K562 (cell line): ENCODE results near the gene RPL7A.

Experiments
- CTCF ChIP-seq, 3 experiments: IDR thresholded peaks in 2 of 3; conservative IDR thresholded peaks in 1 of 3; 2 replicates each; pipeline ENCODE4 v1.5.1; 2011 to 2012; ENCODE audit warnings: low read length in 3 of 3, mild to moderate bottlenecking in 3 of 3, control low read depth in 2 of 3, improper control_type of control experiment in 1 of 3, inconsistent platforms in 1 of 3, low read depth in 1 of 3, mixed read lengths in 1 of 3, moderate library complexity in 1 of 3; ENCODE audit not compliant: insufficient read depth in 2 of 3
- KAT7 ChIP-seq: sonication (generic); formaldehyde crosslinking; IDR thresholded peaks from 2 replicates; pipeline ENCODE4 v1.8.0; 2022; ENCODE audit warnings: missing genetic modification reagents, mild to moderate bottlenecking, borderline replicate concordance
- MXI1 ChIP-seq: IDR thresholded peaks from 2 replicates; pipeline ENCODE4 v1.6.1; 2011; ENCODE audit warnings: low read depth, mild to moderate bottlenecking, improper control_type of control experiment, low read length
- MYNN ChIP-seq, 2 experiments: sonication (generic); formaldehyde crosslinking in 1 of 2; IDR thresholded peaks; 2 replicates each; pipeline versions ENCODE4 v1.5.0 to v1.6.1; 2016 to 2020; ENCODE audit warnings: antibody characterized with exemption in 1 of 2, missing genetic modification reagents in 1 of 2
- POLR2AphosphoS5 ChIP-seq: IDR thresholded peaks from 2 replicates; pipeline ENCODE4 v1.6.1; 2011; ENCODE audit warnings: mild to moderate bottlenecking, low read depth, low read length, moderate library complexity; ENCODE audit not compliant: control insufficient read depth, insufficient read depth
- SPI1 ChIP-seq: IDR thresholded peaks from 2 replicates; pipeline ENCODE4 v1.6.1; 2011; ENCODE audit warnings: low read depth, low read length, control low read depth, borderline replicate concordance
- SUPT5H ChIP-seq: fragments of 450-650 bp; IDR thresholded peaks from 2 replicates; pipeline ENCODE4 v1.6.1; 2016
- TCF7 ChIP-seq: sonication (generic); IDR thresholded peaks from 2 replicates; pipeline ENCODE4 v1.6.1; 2016; ENCODE audit warnings: antibody characterized with exemption, borderline replicate concordance
- USF2 ChIP-seq: sonication (generic); formaldehyde crosslinking; IDR thresholded peaks from 2 replicates; pipeline ENCODE4 v1.5.0; 2020; ENCODE audit warnings: missing genetic modification reagents
- ZFP36 ChIP-seq: fragments of 150-350 bp; IDR thresholded peaks from 2 replicates; pipeline ENCODE4 v1.6.1; 2018; ENCODE audit warnings: low read length, low read depth; ENCODE audit not compliant: partially characterized antibody
- ZNF140 ChIP-seq: fragments of 250-450 bp; sonication (Bioruptor Pico); IDR thresholded peaks from 2 replicates; pipeline ENCODE4 v1.8.0; 2021; ENCODE audit warnings: moderate library complexity, mild to moderate bottlenecking, inconsistent platforms
- ZNF398 ChIP-seq: fragments of 250-450 bp; sonication (Bioruptor Pico); IDR thresholded peaks from 2 replicates; pipeline ENCODE4 v1.8.0; 2021; ENCODE audit warnings: moderate library complexity, mild to moderate bottlenecking, inconsistent platforms
- ZNF707 ChIP-seq: fragments of 250-450 bp; sonication (Bioruptor Pico); conservative IDR thresholded peaks from 2 replicates; pipeline ENCODE4 v1.8.0; 2022; ENCODE audit warnings: inconsistent platforms, mild to moderate bottlenecking, moderate library complexity
- ZNF76 ChIP-seq: fragments of 250-450 bp; sonication (Bioruptor Pico); IDR thresholded peaks from 2 replicates; pipeline ENCODE4 v1.4.0; 2020; ENCODE audit warnings: mild to moderate bottlenecking, moderate library complexity, borderline replicate concordance

- TF ChIP-seq SUPT5H (no peak), MYNN (IDR thresholded peaks at IDR 0.05) (no peak), MYNN (CRISPR knock-in tag; IDR thresholded peaks at IDR 0.05) (no peak), ZFP36 (no peak), SPI1 (no peak), KAT7 (CRISPR knock-in tag) (no peak), ZNF140 (CRISPR knock-in tag) (no peak), ZNF76 (CRISPR knock-in tag) (no peak), USF2 (CRISPR knock-in tag) (no peak), ZNF398 (CRISPR knock-in tag) (no peak), CTCF (IDR thresholded peaks at IDR 0.05 in 2 of 3, conservative IDR thresholded peaks at IDR 0.05 in 1 of 3; ENCODE audit: insufficient read depth in 2 of 3, low read depth in 1 of 3, low read length in 3 of 3) (no peak), ZNF707 (CRISPR knock-in tag) (no peak), MXI1 (no peak), POLR2AphosphoS5 (no peak), TCF7 (no peak)
Observed at GRCh38 chr9:133351526-133351907, 3.5 kb downstream of the RPL7A start.
